NCI-H187 (cell line): ENCODE measurements around the gene AKR1C8.
"Not testable (repeated sequence)": the region's sequence is repeated elsewhere in the genome, so short reads cannot be mapped to it uniquely, and the experiment has no call there.

Source experiments
- DNase-seq, 2 experiments: peaks; one replicate each; lab custom pipeline; 2025; lab: John Stamatoyannopoulos, UW

The AKR1C8 gene

GRCh38 chr10:5184987-5185775 is at the start of gene AKR1C8:
AKR1C8 (minus strand) TSS chr10:5185150; CDS start chr10:5185104, 46 bp downstream.
- no peak for DNase-seq

GRCh38 chr10:5234106-5234860 is 49.3 kb upstream of the AKR1C8 start:
- no peak for DNase-seq

- no peak for DNase-seq
These were observed 48.4 kb upstream of the AKR1C8 start for GRCh38 chr10:5233324-5233723.

GRCh38 chr10:5229019-5229418 is 44.1 kb upstream of the AKR1C8 start:
- no peak for DNase-seq

GRCh38 chr10:5222942-5223341 is 38.0 kb upstream of the AKR1C8 start:
- DNase-seq = not testable (repeated sequence)

- DNase-seq = no peak
These were observed 34.3 kb upstream of the AKR1C8 start for GRCh38 chr10:5219262-5219661.

GRCh38 chr10:5216801-5217200 is 31.9 kb upstream of the AKR1C8 start:
- DNase-seq = no peak

- no peak for DNase-seq
These were observed 27.0 kb upstream of the AKR1C8 start for GRCh38 chr10:5211696-5212536.

- not testable (repeated sequence) for DNase-seq
These were observed 25.3 kb upstream of the AKR1C8 start for GRCh38 chr10:5210261-5210660.

- not testable (repeated sequence) for DNase-seq
These were observed 24.8 kb upstream of the AKR1C8 start for GRCh38 chr10:5209776-5210175.

- no peak for DNase-seq
These were observed 21.8 kb upstream of the AKR1C8 start for GRCh38 chr10:5206799-5207198.

- no peak for DNase-seq
These were observed 14.4 kb upstream of the AKR1C8 start for GRCh38 chr10:5199398-5199797.

GRCh38 chr10:5198386-5198785 is 13.4 kb upstream of the AKR1C8 start:
- no peak for DNase-seq

- DNase-seq = no peak
These were observed 11.8 kb upstream of the AKR1C8 start, which contains the start of gene AKR1C4 for GRCh38 chr10:5196702-5197113. AKR1C4 (plus strand) TSS chr10:5196837; CDS start chr10:5196868, 31 bp downstream.

GRCh38 chr10:5195727-5196374 is 10.9 kb upstream of the AKR1C8 start:
- no peak for DNase-seq

- no peak for DNase-seq
These were observed 9.5 kb upstream of the AKR1C8 start for GRCh38 chr10:5194431-5194830.

- DNase-seq = no peak
These were observed 3.4 kb upstream of the AKR1C8 start for GRCh38 chr10:5188358-5188757.

- DNase-seq = no peak
These were observed 2.9 kb upstream of the AKR1C8 start for GRCh38 chr10:5187867-5188266.

GRCh38 chr10:5183923-5184322 is 1.0 kb downstream of the AKR1C8 start:
- DNase-seq = no peak

- DNase-seq = not testable (repeated sequence)
These were observed 4.4 kb downstream of the AKR1C8 start for GRCh38 chr10:5180503-5180902.

- not testable (repeated sequence) for DNase-seq
These were observed 9.4 kb downstream of the AKR1C8 start for GRCh38 chr10:5175581-5175980.
